Measurements from ENCODE around the gene FAM53A.

FAM53A gene

GRCh38 chr4:1600811-1601532, 83.1 kb downstream of the FAM53A start:
- H3K4me3 ChIP-seq (replicated peaks in 1 of 2; ENCODE audit: low read depth in 2 of 2, low read length in 2 of 2) = no peak overlapping the region
- no peak for TF ChIP-seq CTCF (IDR thresholded peaks at IDR 0.05; ENCODE audit: low read depth, low read length)
- DNase-seq (ENCODE audit: low read depth in 2 of 2) = no peak

- no peak for DNase-seq (ENCODE audit: low read depth in 2 of 2)
- H3K4me3 ChIP-seq (replicated peaks in 1 of 2; ENCODE audit: low read depth in 2 of 2, low read length in 2 of 2) = no peak overlapping the region
- no peak for TF ChIP-seq CTCF (IDR thresholded peaks at IDR 0.05; ENCODE audit: low read depth, low read length)
Measured at GRCh38 chr4:1600211-1600780, 83.8 kb downstream of the FAM53A start.

GRCh38 chr4:1599491-1600210, 84.5 kb downstream of the FAM53A start:
- no peak for TF ChIP-seq CTCF (IDR thresholded peaks at IDR 0.05; ENCODE audit: low read depth, low read length)
- H3K4me3 ChIP-seq (replicated peaks in 1 of 2; ENCODE audit: low read depth in 2 of 2, low read length in 2 of 2) = no peak overlapping the region
- no peak for DNase-seq (ENCODE audit: low read depth in 2 of 2)

GRCh38 chr4:1599026-1599481, 85.1 kb downstream of the FAM53A start:
- no peak overlapping the region for H3K4me3 ChIP-seq (replicated peaks in 1 of 2; ENCODE audit: low read depth in 2 of 2, low read length in 2 of 2)
- TF ChIP-seq CTCF (IDR thresholded peaks at IDR 0.05; ENCODE audit: low read depth, low read length) = no peak
- DNase-seq (ENCODE audit: low read depth in 2 of 2) = no peak

GRCh38 chr4:1598206-1599025, 85.7 kb downstream of the FAM53A start:
- no peak for DNase-seq (ENCODE audit: low read depth in 2 of 2)
- H3K4me3 ChIP-seq (replicated peaks in 1 of 2; ENCODE audit: low read depth in 2 of 2, low read length in 2 of 2) = no peak overlapping the region
- no peak for TF ChIP-seq CTCF (IDR thresholded peaks at IDR 0.05; ENCODE audit: low read depth, low read length)

Measured in cardiac fibroblast (primary cell).